K562 treated with DMSO at 1 percent for 4 hours (cell line): ENCODE results near the gene TIGD4. TPM values are rescaled to one million over a fixed set of nuclear protein-coding genes. Genes with fewer than 3 reads are reported as not detected.

Experiments
- total RNA-seq: library from RNA; unstranded; fragments of 300-600 nt; gene quantifications from 2 replicates; pipeline ENCODE4 v1.2.3, GENCODE V29; 2022; ENCODE audit not compliant: insufficient read depth

Gene TIGD4
- total RNA-seq = 0.48 TPM in 1 of 2 replicates, not detected in the other

GRCh38 chr4:152779513-152780266 is at the start of gene TIGD4, which contains the start of gene ARFIP1:
Gene TIGD4 (minus strand): TSS chr4:152779730. CDS start chr4:152771004, 8,726 bp downstream.
Gene ARFIP1 (plus strand): TSS chr4:152779954. CDS start chr4:152829634, 49,680 bp downstream.

Other genes starting within 250 kb of the TIGD4 start
- gene FBXW7, start 243.6 kb downstream of the TIGD4 start, total RNA-seq = 5.0 and 7.7 TPM in 2 replicates
- 2.0 and 3.2 TPM in 2 replicates for gene TMEM154, start 99.7 kb downstream of the TIGD4 start, total RNA-seq
- 8.6 and 14.4 TPM in 2 replicates for gene ARFIP1, start 224 bp upstream of the TIGD4 start, total RNA-seq
- gene FHDC1, start 156.6 kb upstream of the TIGD4 start, total RNA-seq = 1.9 and 2.5 TPM in 2 replicates